ENCODE data around the gene CAMTA1.

DNA sequence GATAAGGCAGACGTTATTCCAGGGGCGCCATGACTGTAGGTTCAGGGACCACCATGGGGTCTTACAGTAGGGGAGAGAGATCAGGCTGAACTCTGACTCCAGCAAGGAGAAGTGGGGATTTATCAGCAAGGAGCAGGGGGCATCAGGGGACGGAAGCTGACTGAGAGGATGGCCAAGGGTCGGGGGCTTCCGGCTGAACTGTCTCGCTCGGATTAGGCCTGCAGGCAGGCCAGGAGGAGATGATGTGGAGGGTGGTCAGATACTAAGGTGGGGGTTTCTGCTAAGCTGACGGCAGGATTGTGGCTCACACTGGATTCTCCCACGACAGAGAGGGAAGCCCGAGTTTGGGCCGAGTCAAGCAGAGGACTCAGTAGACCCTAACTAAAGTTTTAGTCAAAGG lies 798.9 kb downstream of the CAMTA1 start:
- TF ChIP-seq SP1 (IDR thresholded peaks at IDR 0.05) (no peak), FOXA1 (IDR thresholded peaks at IDR 0.05) (no peak), L3MBTL2 (conservative IDR thresholded peaks at IDR 0.05) (no peak), FOXM1 (IDR thresholded peaks at IDR 0.05; ENCODE audit: borderline replicate concordance) (no peak), BHLHE40 (IDR thresholded peaks at IDR 0.05; ENCODE audit: borderline replicate concordance) (no peak), ZNF384 (IDR thresholded peaks at IDR 0.05) (no peak), SUZ12 (IDR thresholded peaks at IDR 0.05) (no peak), ELF4 (IDR thresholded peaks at IDR 0.05) (no peak)
